A673 (cell line): ENCODE measurements around the gene XDH. TPM values are rescaled to one million over a fixed set of nuclear protein-coding genes. Genes with fewer than 3 reads are reported as not detected.

Experiments
- BruUV-seq: library from RNA; stranded (reverse); fragments of 400-500 nt; replicated peaks from 2 replicates; lab custom pipeline; 2021; lab: Mats Ljungman, UMichigan
- CTCF ChIA-PET: fragments of 300-600 bp; sonication (Branson Sonifier 250); formaldehyde crosslinking; loops from one replicate; lab custom pipeline; 2022; ENCODE audit warnings: antibody characterized with exemption; lab: Charles Lee
- POLR2A ChIA-PET: fragments of 300-600 bp; sonication (Branson Sonifier 250); formaldehyde crosslinking; loops from one replicate; lab custom pipeline; 2022; ENCODE audit warnings: antibody characterized with exemption; ENCODE audit not compliant: low non-redundant PET; lab: Charles Lee
- DNase-seq: peaks from one replicate; pipeline ENCODE4 v3.0.0-alpha.2; 2015; ENCODE audit warnings: low spot score
- H3K27ac ChIP-seq: fragments of 200-600 bp; sonication (generic); 2 replicates; pipeline ENCODE4 v1.5.1; 2016; ENCODE audit warnings: mixed run types, low read depth, mild to moderate bottlenecking, mixed read lengths, antibody characterized with exemption, low read length; ENCODE audit not compliant: poor library complexity, severe bottlenecking
- H3K27me3 ChIP-seq: fragments of 200-600 bp; sonication (generic); replicated peaks from 2 replicates; pipeline ENCODE4 v1.6.1; 2017; ENCODE audit warnings: mixed run types, low read depth, mild to moderate bottlenecking, mixed read lengths, antibody characterized with exemption, low read length; ENCODE audit not compliant: insufficient read depth, poor library complexity
- H3K36me3 ChIP-seq: fragments of 200-600 bp; sonication (generic); 2 replicates; pipeline ENCODE4 v1.6.1; 2016; ENCODE audit warnings: mixed run types, mild to moderate bottlenecking, mixed read lengths, antibody characterized with exemption, low read length; ENCODE audit not compliant: insufficient read depth, poor library complexity, severe bottlenecking
- H3K4me1 ChIP-seq: fragments of 200-600 bp; sonication (generic); 2 replicates; pipeline ENCODE4 v1.6.1; 2017; ENCODE audit warnings: mixed run types, mild to moderate bottlenecking, mixed read lengths, antibody characterized with exemption, low read length; ENCODE audit not compliant: insufficient read depth, poor library complexity, severe bottlenecking
- H3K4me3 ChIP-seq: fragments of 200-600 bp; sonication (generic); 2 replicates; pipeline ENCODE4 v1.5.1; 2016; ENCODE audit warnings: low read depth, mixed run types, mild to moderate bottlenecking, mixed read lengths, low read length; ENCODE audit not compliant: poor library complexity, severe bottlenecking
- H3K9me3 ChIP-seq: fragments of 200-600 bp; sonication (generic); 2 replicates; pipeline ENCODE4 v1.6.1; 2016; ENCODE audit warnings: mixed run types, low read depth, mild to moderate bottlenecking, mixed read lengths, antibody characterized with exemption, low read length; ENCODE audit not compliant: poor library complexity, severe bottlenecking
- CTCF ChIP-seq: fragments of 300-800, 200-600 bp; sonication (generic); conservative IDR thresholded peaks from 2 replicates; pipeline ENCODE4 v1.5.1; 2017; ENCODE audit warnings: low read depth, mild to moderate bottlenecking, antibody characterized with exemption, low read length, moderate library complexity, mixed read lengths
- EZH2 ChIP-seq: fragments of 200-600 bp; sonication (generic); IDR thresholded peaks from 2 replicates; pipeline ENCODE4 v1.6.1; 2017; ENCODE audit warnings: borderline replicate concordance, low read depth, mild to moderate bottlenecking, mixed read lengths, antibody characterized with exemption, low read length; ENCODE audit not compliant: poor library complexity, severe bottlenecking
- intact Hi-C: fragments of 100-400 bp; cut with micrococcal nuclease; formaldehyde crosslinking; loops from one replicate; pipeline ENCODE4 v1.10.0; 2022; ENCODE audit not compliant: unreplicated experiment
- total RNA-seq: library from RNA; stranded (reverse); gene quantifications from 2 replicates; pipeline ENCODE4 v1.2.3, GENCODE V29; 2021

XDH gene
- total RNA-seq, 1 experiment from 2014 or later: 0.19 TPM

GRCh38 chr2:31337197-31337596 is 77.3 kb downstream of the XDH start:
- H3K27ac ChIP-seq: no peak overlapping the region
- no TSS peak for BruUV-seq
- H3K27me3 ChIP-seq: no peaks in the 10 kb centered on the region
- H3K36me3 ChIP-seq: no peaks in the 10 kb centered on the region
- TF ChIP-seq CTCF (no peak), EZH2 (no peak)
- intact Hi-C loops: no loop called here
- no peaks in the 10 kb centered on the region for H3K4me1 ChIP-seq
- H3K9me3 ChIP-seq: no peaks in the 10 kb centered on the region
- no peak for DNase-seq
- ChIA-PET POLR2A (no interaction called here), CTCF (no interaction called here)
- H3K4me3 ChIP-seq: no peak overlapping the region

- no TSS peak for BruUV-seq
- no peak overlapping the region for H3K27ac ChIP-seq
Observed at GRCh38 chr2:31335921-31336585, 78.5 kb downstream of the XDH start.

GRCh38 chr2:31334311-31335026 is 80.1 kb downstream of the XDH start:
- TF ChIP-seq CTCF (no peak), EZH2 (no peak)
- BruUV-seq: no TSS peak
- DNase-seq: no peak
- no peaks in the 10 kb centered on the region for H3K27me3 ChIP-seq
- H3K4me3 ChIP-seq: no peak overlapping the region
- ChIA-PET CTCF (interaction anchor here (0.6 to 2.5 kb wide), 2 partner anchors 89 to 623 kb away, joined by 4 to 10 read pairs; no protein-coding TSS in a partner anchor), POLR2A (no interaction called here)
- H3K4me1 ChIP-seq: no peaks in the 10 kb centered on the region
- no peaks in the 10 kb centered on the region for H3K36me3 ChIP-seq
- H3K27ac ChIP-seq: no peak overlapping the region
- no peaks in the 10 kb centered on the region for H3K9me3 ChIP-seq
- intact Hi-C loops: loop anchor here (5.0 kb wide), 2 partner anchors 472 to 1167 kb away; no protein-coding TSS in a partner anchor

More at GRCh38 chr2:31335921-31336585, 78.5 kb downstream of the XDH start:
- H3K9me3 ChIP-seq: no peaks in the 10 kb centered on the region
- intact Hi-C loops: no loop called here
- ChIA-PET POLR2A (no interaction called here), CTCF (no interaction called here)
- DNase-seq: no peak
- TF ChIP-seq EZH2: no peak
- no peak for TF ChIP-seq CTCF
- no peaks in the 10 kb centered on the region for H3K4me1 ChIP-seq
- H3K27me3 ChIP-seq: no peaks in the 10 kb centered on the region
- no peak overlapping the region for H3K4me3 ChIP-seq
- H3K36me3 ChIP-seq: no peaks in the 10 kb centered on the region
